SK-N-SH (cell line): ENCODE measurements around the gene SIGLEC8. TPM values are rescaled to one million over a fixed set of nuclear protein-coding genes. Genes with fewer than 3 reads are reported as not detected.

Experiments used
- CTCF ChIA-PET: fragments of 300-600, 350-600 bp; formaldehyde crosslinking; extraction: SDS; loops from one replicate; lab custom pipeline; 2021; lab: Yijun Ruan, JAX
- POLR2A ChIA-PET: fragments of 350-600 bp; sonication (Branson Sonifier 250); formaldehyde crosslinking; extraction: SDS; loops from one replicate; lab custom pipeline; 2020; ENCODE audit warnings: antibody characterized with exemption, inconsistent platforms; lab: Yijun Ruan, JAX
- DNase-seq: peaks from one replicate; pipeline ENCODE4 v3.0.0; 2012
- H2AFZ ChIP-seq: fragments of 200-600 bp; sonication (generic); 2 replicates; pipeline ENCODE4 v1.8.1; 2016; ENCODE audit warnings: antibody characterized with exemption, mild to moderate bottlenecking, low read depth
- H3F3A ChIP-seq: fragments of 200-600 bp; sonication (generic); replicated peaks from 2 replicates; pipeline ENCODE3; 2016; ENCODE audit warnings: antibody characterized with exemption, mild to moderate bottlenecking; ENCODE audit not compliant: insufficient read depth
- H3K27ac ChIP-seq, 2 experiments: fragments of 200-500 bp in 1 of 2; fragments of 200-600 bp in 1 of 2; sonication (Bioruptor generic) in 1 of 2; sonication (generic), shearing (Covaris generic) in 1 of 2; 2 replicates each; pipeline versions ENCODE4 v1.5.1 to v1.6.1; 2014 to 2016; ENCODE audit warnings: low read depth in 2 of 2, inconsistent platforms in 1 of 2, low read length in 1 of 2, mild to moderate bottlenecking in 1 of 2, mixed read lengths in 1 of 2
- H3K27me3 ChIP-seq: fragments of 200-600 bp; sonication (generic), shearing (Covaris generic); 2 replicates; pipeline ENCODE4 v1.6.1; 2016; ENCODE audit warnings: mixed run types; ENCODE audit not compliant: insufficient read depth
- H3K36me3 ChIP-seq, 2 experiments: fragments of 200-500 bp in 1 of 2; fragments of 200-600 bp in 1 of 2; sonication (Bioruptor generic) in 1 of 2; sonication (generic) in 1 of 2; replicated peaks in 1 of 2; 2 replicates each; pipeline versions ENCODE3 to v1.5.1; 2014 to 2016; ENCODE audit warnings: low read length in 1 of 2, mild to moderate bottlenecking in 1 of 2; ENCODE audit not compliant: insufficient read depth in 2 of 2, control insufficient read depth in 1 of 2
- H3K4me1 ChIP-seq, 2 experiments: fragments of 200-500 bp in 1 of 2; fragments of 200-600 bp in 1 of 2; sonication (Bioruptor generic) in 1 of 2; sonication (generic), shearing (Covaris generic) in 1 of 2; 2 replicates each; pipeline versions ENCODE4 v1.5.1 to v1.6.1; 2014 to 2016; ENCODE audit warnings: low read depth in 1 of 2, low read length in 1 of 2, mixed run types in 1 of 2; ENCODE audit not compliant: insufficient read depth in 2 of 2, control insufficient read depth in 1 of 2
- H3K4me2 ChIP-seq: fragments of 200-600 bp; sonication (generic), shearing (Covaris generic); 2 replicates; pipeline ENCODE4 v1.6.1; 2017; ENCODE audit warnings: mixed run types
- H3K4me3 ChIP-seq, 2 experiments: fragments of 200-500 bp in 1 of 2; fragments of 200-600 bp in 1 of 2; sonication (Bioruptor generic) in 1 of 2; sonication (generic), shearing (Covaris generic) in 1 of 2; 2 replicates each; pipeline versions ENCODE4 v1.5.1 to v1.8.1; 2014 to 2016; ENCODE audit warnings: low read depth in 2 of 2, inconsistent platforms in 1 of 2, low read length in 1 of 2, mild to moderate bottlenecking in 1 of 2, mixed read lengths in 1 of 2, moderate library complexity in 1 of 2
- H3K79me2 ChIP-seq: fragments of 200-600 bp; sonication (generic); 2 replicates; pipeline ENCODE4 v1.8.1; 2017; ENCODE audit warnings: mild to moderate bottlenecking; ENCODE audit not compliant: insufficient read depth
- H3K9ac ChIP-seq: fragments of 200-600 bp; sonication (generic); 2 replicates; pipeline ENCODE4 v1.6.1; 2017; ENCODE audit warnings: mixed run types
- H3K9me2 ChIP-seq: fragments of 200-600 bp; sonication (generic); 2 replicates; pipeline ENCODE4 v1.6.1; 2017; ENCODE audit warnings: mixed run types
- H3K9me3 ChIP-seq: fragments of 200-600 bp; sonication (generic); 2 replicates; pipeline ENCODE4 v1.6.1; 2017; ENCODE audit warnings: mixed run types, mild to moderate bottlenecking, moderate library complexity
- H4K20me1 ChIP-seq: fragments of 200-600 bp; sonication (generic); 2 replicates; pipeline ENCODE4 v1.6.1; 2017; ENCODE audit warnings: mild to moderate bottlenecking, mixed run types; ENCODE audit not compliant: insufficient read depth
- CHD2 ChIP-seq: fragments of 150-350 bp; IDR thresholded peaks from 2 replicates; pipeline ENCODE4 v1.6.1; 2018; ENCODE audit warnings: low read length; ENCODE audit not compliant: partially characterized antibody
- CTCF ChIP-seq: fragments of 200-600 bp; sonication (generic); IDR thresholded peaks from 2 replicates; pipeline ENCODE4 v1.6.1; 2017; ENCODE audit warnings: antibody characterized with exemption, mild to moderate bottlenecking, moderate library complexity
- ELF1 ChIP-seq: IDR thresholded peaks from 2 replicates; pipeline ENCODE4 v1.4.0; 2012
- EZH2phosphoT487 ChIP-seq: fragments of 200-600 bp; sonication (generic); IDR thresholded peaks from 2 replicates; pipeline ENCODE4 v1.6.1; 2017; ENCODE audit warnings: low read depth, mixed run types, mild to moderate bottlenecking, antibody characterized with exemption, moderate library complexity, borderline replicate concordance
- FOSL2 ChIP-seq: IDR thresholded peaks from 2 replicates; pipeline ENCODE4 v1.4.0; 2012; ENCODE audit warnings: low read depth, mild to moderate bottlenecking, moderate library complexity, borderline replicate concordance
- JUND ChIP-seq: IDR thresholded peaks from 2 replicates; pipeline ENCODE4 v1.4.0; 2012
- MXI1 ChIP-seq: IDR thresholded peaks from 2 replicates; pipeline ENCODE4 v1.6.1; 2012; ENCODE audit warnings: mild to moderate bottlenecking, low read depth, low read length, improper control_type of control experiment
- NRF1 ChIP-seq: IDR thresholded peaks from 2 replicates; pipeline ENCODE4 v1.6.1; 2012; ENCODE audit warnings: low read depth, mild to moderate bottlenecking, low read length
- RAD21 ChIP-seq: IDR thresholded peaks from 2 replicates; pipeline ENCODE4 v1.6.1; 2012; ENCODE audit warnings: mild to moderate bottlenecking, low read length
- RXRA ChIP-seq: IDR thresholded peaks from 2 replicates; pipeline ENCODE4 v1.4.0; 2012; ENCODE audit warnings: low read depth, mild to moderate bottlenecking, borderline replicate concordance
- SIN3A ChIP-seq: IDR thresholded peaks from 2 replicates; pipeline ENCODE4 v1.6.1; 2012; ENCODE audit warnings: low read depth, mild to moderate bottlenecking, low read length, moderate library complexity, borderline replicate concordance
- SMC3 ChIP-seq: IDR thresholded peaks from 2 replicates; pipeline ENCODE4 v1.6.1; 2012; ENCODE audit warnings: low read depth, low read length, improper control_type of control experiment
- TAF1 ChIP-seq: IDR thresholded peaks from 2 replicates; pipeline ENCODE4 v1.6.1; 2012; ENCODE audit warnings: low read depth, mild to moderate bottlenecking, low read length, moderate library complexity, borderline replicate concordance
- TEAD4 ChIP-seq: IDR thresholded peaks from 2 replicates; pipeline ENCODE4 v1.4.0; 2012; ENCODE audit warnings: mild to moderate bottlenecking, borderline replicate concordance; ENCODE audit not compliant: insufficient read depth
- YY1 ChIP-seq: IDR thresholded peaks from 2 replicates; pipeline ENCODE4 v1.4.0; 2012; ENCODE audit warnings: low read depth, mild to moderate bottlenecking
- ZBTB33 ChIP-seq: IDR thresholded peaks from 2 replicates; pipeline ENCODE4 v1.4.0; 2012; ENCODE audit warnings: low read depth, borderline replicate concordance
- WGBS: methylation state at CpG from one replicate; pipeline ENCODE4 v1.1.6; 2017; ENCODE audit warnings: low lambda C conversion rate; 5-methylcytosine and 5-hydroxymethylcytosine counted together
- polyA plus RNA-seq, 3 experiments: library from polyadenylated mRNA; depleted of rRNA; stranded (reverse); fragments of >200 nt; gene quantifications; 2 replicates each; pipeline ENCODE4 v1.2.3, GENCODE V29; 2012
- TF ChIP-seq, protein P1 (sequence below): IDR thresholded peaks from 2 replicates; pipeline ENCODE4 v1.4.0; 2012; ENCODE audit warnings: low read depth, borderline replicate concordance

The SIGLEC8 gene
- polyA plus RNA-seq, 1 of the 3 experiments (the other 2 are of a cell fraction): not detected

GRCh38 chr19:51457351-51458013, 772 bp downstream of the SIGLEC8 start (continued):
- TF ChIP-seq, protein P1, sequence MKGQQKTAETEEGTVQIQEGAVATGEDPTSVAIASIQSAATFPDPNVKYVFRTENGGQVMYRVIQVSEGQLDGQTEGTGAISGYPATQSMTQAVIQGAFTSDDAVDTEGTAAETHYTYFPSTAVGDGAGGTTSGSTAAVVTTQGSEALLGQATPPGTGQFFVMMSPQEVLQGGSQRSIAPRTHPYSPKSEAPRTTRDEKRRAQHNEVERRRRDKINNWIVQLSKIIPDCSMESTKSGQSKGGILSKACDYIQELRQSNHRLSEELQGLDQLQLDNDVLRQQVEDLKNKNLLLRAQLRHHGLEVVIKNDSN: no peak
- TF ChIP-seq ZBTB33 (no peak), TEAD4 (no peak), FOSL2 (no peak), SMC3 (no peak), RXRA (no peak), TAF1 (no peak), CHD2 (no peak), YY1 (no peak), NRF1 (no peak)

GRCh38 chr19:51456541-51457290, 1.5 kb downstream of the SIGLEC8 start:
- ChIA-PET CTCF (interaction anchor here (1.1 to 7.0 kb wide), 3 partner anchors 17 to 200 kb away, joined by 3 to 37 read pairs (median 4); no protein-coding TSS in a partner anchor), POLR2A (no interaction called here)
- peaks cover 53% of the 10 kb centered on the region for H3K27me3 ChIP-seq
- no peaks in the 10 kb centered on the region for H3K79me2 ChIP-seq
- H4K20me1 ChIP-seq: no peaks in the 10 kb centered on the region
- H3F3A ChIP-seq: no peaks in the 10 kb centered on the region
- H3K4me3 ChIP-seq: no peak overlapping the region
- DNase-seq: no peak
- no peak overlapping the region for H3K4me2 ChIP-seq
- no peak overlapping the region for H3K9ac ChIP-seq
- no peak overlapping the region for H2AFZ ChIP-seq
- H3K9me2 ChIP-seq: no peaks in the 10 kb centered on the region
- no peaks in the 10 kb centered on the region; a peak in 1 of 4 replicates for H3K4me1 ChIP-seq
- no peak overlapping the region for H3K27ac ChIP-seq
- WGBS: 19% methylated on average over 11 of the region's 11 CpGs
- H3K9me3 ChIP-seq: no peaks in the 10 kb centered on the region
- TF ChIP-seq ELF1 (no peak), EZH2phosphoT487 (no peak), CTCF (no peak), MXI1 (no peak), RAD21 (no peak), FOSL2 (no peak), NRF1 (no peak), JUND (no peak), SIN3A (no peak)
- no peaks in the 10 kb centered on the region for H3K36me3 ChIP-seq
